Neuronal stem cell (in vitro differentiated cells): Measurements from ENCODE around the gene FHIT.

Source experiments
- DNase-seq: peaks from one replicate; pipeline ENCODE4 v3.0.0-alpha.2; 2013; ENCODE audit warnings: low spot score
- H2AFZ ChIP-seq: one replicate; pipeline ENCODE4 v1.6.1; 2013; ENCODE audit warnings: mild to moderate bottlenecking, low read length, inconsistent platforms
- H2AK5ac ChIP-seq: 2 replicates; pipeline ENCODE4 v1.6.1; 2013; ENCODE audit warnings: low read depth, mild to moderate bottlenecking, inconsistent platforms, low read length, moderate library complexity, mixed read lengths
- H2BK120ac ChIP-seq: 2 replicates; pipeline ENCODE4 v1.6.1; 2013; ENCODE audit warnings: low read depth, mild to moderate bottlenecking, inconsistent platforms, low read length, moderate library complexity, mixed read lengths
- H2BK12ac ChIP-seq: one replicate; pipeline ENCODE4 v1.6.1; 2013; ENCODE audit warnings: low read length, inconsistent platforms
- H2BK15ac ChIP-seq: 2 replicates; pipeline ENCODE4 v1.6.1; 2013; ENCODE audit warnings: mild to moderate bottlenecking, low read length, inconsistent platforms, mixed read lengths
- H2BK5ac ChIP-seq: one replicate; pipeline ENCODE4 v1.6.1; 2013; ENCODE audit warnings: inconsistent platforms, mild to moderate bottlenecking, low read length, moderate library complexity
- H3K14ac ChIP-seq: one replicate; pipeline ENCODE4 v1.6.1; 2013; ENCODE audit warnings: low read length, inconsistent platforms
- H3K18ac ChIP-seq: 2 replicates; pipeline ENCODE4 v1.6.1; 2013; ENCODE audit warnings: low read length, inconsistent platforms
- H3K23ac ChIP-seq: 2 replicates; pipeline ENCODE4 v1.6.1; 2013; ENCODE audit warnings: low read depth, mild to moderate bottlenecking, mixed read lengths, low read length, inconsistent platforms; ENCODE audit not compliant: poor library complexity
- H3K27ac ChIP-seq: replicated peaks from 3 replicates; pipeline ENCODE4 v1.5.1; 2013; ENCODE audit warnings: low read length, inconsistent platforms
- H3K27me3 ChIP-seq, 3 experiments: 2 replicates each; pipeline ENCODE4 v1.6.1; 2013; ENCODE audit warnings: low read length in 3 of 3, mild to moderate bottlenecking in 2 of 3, inconsistent platforms in 1 of 3, low read depth in 1 of 3, mixed read lengths in 1 of 3, moderate library complexity in 1 of 3; ENCODE audit not compliant: control insufficient read depth in 3 of 3, insufficient read depth in 3 of 3
- H3K36me3 ChIP-seq, 2 donors: replicated peaks in 1 of 2; 2 replicates each; pipeline ENCODE4 v1.6.1; 2013; ENCODE audit warnings: low read length in 2 of 2; ENCODE audit not compliant: control insufficient read depth in 2 of 2, insufficient read depth in 2 of 2
- H3K4ac ChIP-seq: 2 replicates; pipeline ENCODE4 v1.6.1; 2013; ENCODE audit warnings: inconsistent platforms, mild to moderate bottlenecking, low read length, moderate library complexity
- H3K4me1 ChIP-seq, 2 donors: 1 replicate in 1 of 2; 2 replicates in 1 of 2; pipeline ENCODE4 v1.6.1; 2013; ENCODE audit warnings: low read length in 2 of 2, low read depth in 1 of 2; ENCODE audit not compliant: control insufficient read depth in 2 of 2, insufficient read depth in 1 of 2
- H3K4me2 ChIP-seq: one replicate; pipeline ENCODE4 v1.6.1; 2013; ENCODE audit warnings: mild to moderate bottlenecking, low read length, inconsistent platforms; ENCODE audit not compliant: insufficient read depth, poor library complexity, severe bottlenecking
- H3K4me3 ChIP-seq, 2 donors: 2 replicates each; pipeline ENCODE4 v1.5.1; 2013; ENCODE audit warnings: low read length in 2 of 2, mild to moderate bottlenecking in 2 of 2, inconsistent platforms in 1 of 2, moderate library complexity in 1 of 2
- H3K79me1 ChIP-seq: one replicate; pipeline ENCODE4 v1.6.1; 2013; ENCODE audit warnings: low read depth, mild to moderate bottlenecking, inconsistent platforms, low read length, moderate library complexity
- H3K9ac ChIP-seq: one replicate; pipeline ENCODE4 v1.6.1; 2013; ENCODE audit warnings: mild to moderate bottlenecking, low read depth, low read length, inconsistent platforms; ENCODE audit not compliant: poor library complexity
- H3K9me3 ChIP-seq, 2 donors: replicated peaks in 1 of 2; 2 replicates each; pipeline versions ENCODE3 to v1.6.1; 2013; ENCODE audit warnings: low read length in 2 of 2, mild to moderate bottlenecking in 2 of 2, inconsistent platforms in 1 of 2, low read depth in 1 of 2, mixed read lengths in 1 of 2, moderate library complexity in 1 of 2; ENCODE audit not compliant: control insufficient read depth in 2 of 2, insufficient read depth in 1 of 2
- H4K8ac ChIP-seq: one replicate; pipeline ENCODE4 v1.6.1; 2013; ENCODE audit warnings: low read depth, mild to moderate bottlenecking, inconsistent platforms, low read length, moderate library complexity
- H4K91ac ChIP-seq: one replicate; pipeline ENCODE4 v1.6.1; 2013; ENCODE audit warnings: low read length, low read depth, mild to moderate bottlenecking, inconsistent platforms; ENCODE audit not compliant: poor library complexity
- WGBS, 2 donors: extraction: QIAGEN DNeasy Blood & Tissue Kit; methylation state at CpG; one replicate each; pipeline ENCODE4 v1.1.7; 2013; ENCODE audit warnings: missing lambda C conversion rate in 2 of 2, mixed read lengths in 1 of 2; ENCODE audit not compliant: insufficient read length in 2 of 2, insufficient replicate concordance in 1 of 2; ENCODE audit errors: extremely low coverage in 2 of 2; 5-methylcytosine and 5-hydroxymethylcytosine counted together

The FHIT gene

DNA sequence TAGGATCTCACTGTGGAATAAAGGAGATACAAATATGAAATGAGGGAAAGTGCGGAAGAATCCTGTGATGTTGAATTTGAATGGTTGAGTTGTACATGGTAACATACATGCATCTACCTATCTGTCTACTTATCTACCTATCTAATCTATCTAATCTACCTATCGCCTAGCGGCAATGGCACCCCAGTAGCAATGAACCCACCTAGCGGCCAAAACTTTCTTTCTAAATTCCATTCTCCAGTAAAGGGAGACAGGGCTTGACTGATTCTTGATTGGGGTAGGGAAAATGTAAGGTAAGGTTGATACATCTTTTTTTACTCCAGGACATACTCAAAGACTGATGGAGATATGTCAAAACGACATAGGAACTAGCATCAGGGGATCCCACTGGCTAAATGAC, 345.0 kb downstream of the FHIT start:
- H3K9me3 ChIP-seq, result no peaks in the 10 kb centered on the region
- H4K91ac ChIP-seq, result no peak overlapping the region
- H3K4me3 ChIP-seq, result no peak overlapping the region
- H3K27ac ChIP-seq, result no peak overlapping the region
- H2AFZ ChIP-seq, result no peak overlapping the region
- no peak overlapping the region for H2BK120ac ChIP-seq
- H3K4ac ChIP-seq, result no peak overlapping the region
- no peak overlapping the region for H3K23ac ChIP-seq
- H4K8ac ChIP-seq, result no peak overlapping the region
- no peaks in the 10 kb centered on the region for H3K4me1 ChIP-seq
- no peaks in the 10 kb centered on the region for H3K36me3 ChIP-seq
- no peak for DNase-seq
- H3K18ac ChIP-seq, result no peak overlapping the region
- H3K4me2 ChIP-seq, result no peak overlapping the region
- no peaks in the 10 kb centered on the region for H3K27me3 ChIP-seq
- no peak overlapping the region for H2AK5ac ChIP-seq
- no peak overlapping the region for H3K9ac ChIP-seq
- WGBS, 2 donors, result no CpG with 5 or more reads among the region's 5 CpGs
- H2BK12ac ChIP-seq, result no peak overlapping the region
- no peak overlapping the region for H2BK5ac ChIP-seq
- no peak overlapping the region for H2BK15ac ChIP-seq
- no peaks in the 10 kb centered on the region for H3K79me1 ChIP-seq
- no peak overlapping the region for H3K14ac ChIP-seq

DNA sequence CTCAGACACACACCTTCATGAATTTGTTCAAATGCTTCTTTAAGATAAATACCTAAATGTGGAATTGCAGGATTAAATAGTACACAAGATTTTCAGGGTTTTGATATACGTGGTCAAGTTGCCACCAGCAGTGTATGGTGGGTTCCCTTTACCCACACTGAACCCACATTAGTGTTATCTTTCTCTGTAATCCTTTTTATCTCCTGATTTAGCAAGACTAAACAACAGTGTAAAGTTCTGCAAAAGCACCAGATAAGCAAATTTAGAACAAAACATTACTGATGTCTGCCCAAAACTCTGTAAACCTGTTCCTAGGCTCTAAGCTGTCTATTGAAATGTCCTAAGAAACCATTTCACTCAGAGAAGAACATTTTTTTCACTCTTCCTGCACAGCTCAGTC, 352.9 kb downstream of the FHIT start:
- Histone ChIP-seq H2BK15ac (no peak overlapping the region), H3K4me1 (peaks cover 0 to 6% of the 10 kb centered on the region in 2 donors), H3K14ac (no peak overlapping the region), H3K23ac (no peak overlapping the region), H3K27me3 (no peaks in the 10 kb centered on the region), H4K91ac (no peak overlapping the region), H3K27ac (no peak overlapping the region), H3K9me3 (no peaks in the 10 kb centered on the region), H3K9ac (no peak overlapping the region), H3K4ac (no peak overlapping the region), H2BK5ac (no peak overlapping the region), H3K18ac (no peak overlapping the region), H2AFZ (peak overlapping the region; percentile 21), H3K79me1 (no peaks in the 10 kb centered on the region), H4K8ac (no peak overlapping the region), H2BK120ac (no peak overlapping the region), H3K4me3 (no peak overlapping the region), H2BK12ac (no peak overlapping the region), H3K36me3 (no peaks in the 10 kb centered on the region), H2AK5ac (no peak overlapping the region), H3K4me2 (no peak overlapping the region)
- no CpG with 5 or more reads among the region's 1 CpG for WGBS, 2 donors
- no peak for DNase-seq

DNA sequence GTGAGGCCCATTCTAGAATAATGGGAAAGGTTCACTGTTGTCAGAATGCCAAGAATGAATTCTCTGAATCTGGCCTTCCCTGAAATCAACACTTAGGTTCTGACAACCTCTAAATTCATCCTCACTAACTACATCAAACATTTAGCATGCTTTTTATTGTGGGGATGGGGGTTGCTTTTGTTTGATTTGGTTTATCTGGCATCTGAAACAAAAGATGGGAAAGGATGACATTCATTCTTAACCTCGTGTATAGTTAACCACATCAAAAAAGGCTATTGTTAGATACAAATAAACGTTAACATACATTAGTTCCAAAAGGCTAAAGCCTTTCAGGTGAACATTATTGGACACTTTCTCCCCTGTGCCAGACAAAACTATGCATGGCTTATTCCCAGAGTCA, 357.3 kb downstream of the FHIT start:
- H2AFZ ChIP-seq, result no peak overlapping the region
- no peak overlapping the region for H2BK120ac ChIP-seq
- no peak overlapping the region for H2BK12ac ChIP-seq
- H3K23ac ChIP-seq, result no peak overlapping the region
- H2BK15ac ChIP-seq, result no peak overlapping the region
- DNase-seq, result no peak
- H3K36me3 ChIP-seq, result no peaks in the 10 kb centered on the region
- H3K14ac ChIP-seq, result no peak overlapping the region
- H4K91ac ChIP-seq, result no peak overlapping the region
- no peak overlapping the region for H3K4ac ChIP-seq
- no peak overlapping the region for H3K9ac ChIP-seq
- H4K8ac ChIP-seq, result no peak overlapping the region
- H3K79me1 ChIP-seq, result no peaks in the 10 kb centered on the region
- no peak overlapping the region for H3K18ac ChIP-seq
- no peak overlapping the region for H2AK5ac ChIP-seq
- WGBS, 2 donors, result no CpG with 5 or more reads among the region's 2 CpGs
- H3K27me3 ChIP-seq, result no peaks in the 10 kb centered on the region
- no peak overlapping the region for H2BK5ac ChIP-seq
- H3K4me3 ChIP-seq, result no peak overlapping the region
- peaks cover 0 to 6% of the 10 kb centered on the region in 2 donors for H3K4me1 ChIP-seq
- no peak overlapping the region for H3K27ac ChIP-seq
- no peaks in the 10 kb centered on the region for H3K9me3 ChIP-seq
- no peak overlapping the region for H3K4me2 ChIP-seq

DNA sequence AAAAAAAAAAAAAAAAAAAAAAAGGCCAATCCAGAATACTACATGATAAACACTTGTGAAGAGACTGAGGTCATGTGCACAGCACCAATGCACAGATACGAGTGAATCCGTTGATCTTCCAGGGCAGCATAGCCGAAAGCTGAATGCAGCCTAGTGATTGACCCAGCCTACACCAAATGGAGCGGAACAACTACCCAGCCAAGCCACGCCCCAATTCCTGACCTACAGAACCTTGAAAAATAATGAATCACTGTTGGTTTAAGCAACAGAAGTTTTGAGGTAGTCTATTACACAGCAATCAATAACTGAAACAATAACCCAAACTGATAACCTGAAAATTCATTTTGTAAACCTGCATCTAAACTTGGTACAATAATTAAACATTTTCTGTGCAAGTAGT, 361.0 kb downstream of the FHIT start:
- no peak overlapping the region for H3K23ac ChIP-seq
- no peak overlapping the region for H3K9ac ChIP-seq
- no peak overlapping the region for H2BK12ac ChIP-seq
- H2AFZ ChIP-seq, result no peak overlapping the region
- H3K14ac ChIP-seq, result no peak overlapping the region
- H3K4me2 ChIP-seq, result no peak overlapping the region
- no peak overlapping the region for H3K4me3 ChIP-seq
- H2AK5ac ChIP-seq, result no peak overlapping the region
- H4K8ac ChIP-seq, result no peak overlapping the region
- no peak overlapping the region for H2BK5ac ChIP-seq
- H3K4me1 ChIP-seq, result peaks cover 0 to 3% of the 10 kb centered on the region in 2 donors
- no peak overlapping the region for H3K4ac ChIP-seq
- no peak overlapping the region for H2BK15ac ChIP-seq
- H3K27me3 ChIP-seq, result no peaks in the 10 kb centered on the region
- H3K36me3 ChIP-seq, result no peaks in the 10 kb centered on the region
- no peaks in the 10 kb centered on the region for H3K79me1 ChIP-seq
- no CpG with 5 or more reads among the region's 5 CpGs for WGBS, 2 donors
- no peaks in the 10 kb centered on the region for H3K9me3 ChIP-seq
- H4K91ac ChIP-seq, result no peak overlapping the region
- no peak overlapping the region for H2BK120ac ChIP-seq
- DNase-seq, result no peak
- no peak overlapping the region for H3K18ac ChIP-seq
- H3K27ac ChIP-seq, result no peak overlapping the region
